Activated T-helper 1 cell treated with anti-CD3 and anti-CD28 coated beads, Interleukin-2, amount 50 U/mL, for 16 hours (primary cell): ENCODE results near the gene CTNNA3.

Experiments used
- DNase-seq, 2 donors: peaks; one replicate each; pipeline ENCODE4 v3.0.0-alpha.2; 2020; ENCODE audit warnings: low read depth in 1 of 2, low spot score in 1 of 2

The CTNNA3 gene

DNA sequence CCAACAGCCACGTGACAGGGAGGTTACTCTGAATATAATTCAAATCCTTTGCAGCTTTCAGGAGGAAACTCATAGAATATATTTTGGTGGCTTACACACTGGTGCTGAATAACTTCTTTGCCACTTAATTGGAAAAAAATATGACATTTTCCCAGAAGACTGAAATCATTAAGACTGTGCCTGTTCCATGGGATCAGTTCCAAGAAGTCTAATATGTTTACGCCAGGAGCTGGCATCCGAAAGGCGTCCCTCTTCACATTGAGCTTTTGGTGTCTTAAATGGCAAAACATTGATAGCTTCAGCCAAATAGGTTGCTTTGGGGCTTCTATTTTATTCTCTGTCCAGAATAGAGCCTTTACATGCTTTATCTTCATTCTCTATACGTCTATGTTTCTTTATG, 1687.8 kb downstream of the CTNNA3 start:
- no peak for DNase-seq

DNA sequence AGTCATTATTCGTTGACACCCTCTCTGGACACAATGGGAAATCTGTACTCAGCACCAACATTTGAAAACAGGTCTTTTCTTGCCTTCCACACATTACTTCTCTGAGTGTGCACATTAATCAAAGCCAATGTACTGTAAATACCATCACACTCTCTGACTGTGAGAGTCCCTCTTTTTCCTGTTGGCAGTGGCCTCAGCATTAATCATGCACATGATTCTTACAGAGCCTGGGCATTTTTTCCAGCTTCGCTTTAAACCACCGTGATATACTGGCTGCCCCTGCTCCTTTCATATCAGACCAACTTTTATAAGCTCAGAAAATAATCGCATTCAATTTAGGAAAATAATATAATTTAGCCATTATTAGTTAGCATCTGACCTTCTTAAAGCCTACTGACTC, 1689.6 kb downstream of the CTNNA3 start:
- no peak for DNase-seq

DNA sequence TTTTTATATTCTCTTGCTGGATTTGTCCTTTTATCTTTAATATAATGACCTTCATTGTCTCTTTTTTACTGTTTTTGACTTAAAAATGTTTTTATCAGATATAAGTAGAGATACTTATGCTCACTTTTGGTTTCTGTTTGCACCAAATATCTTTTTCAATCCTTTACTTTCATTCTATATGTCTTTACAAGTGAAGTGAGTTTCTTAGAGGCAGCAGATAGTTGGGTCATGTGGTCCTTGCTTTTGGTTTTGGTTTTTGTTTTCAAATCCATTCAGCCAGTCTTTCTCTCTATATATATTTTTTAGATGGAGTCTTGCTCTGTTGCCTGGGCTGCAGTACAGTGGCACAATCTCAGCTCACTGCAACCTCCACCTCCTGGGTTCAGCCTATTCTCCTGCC, 1702.5 kb downstream of the CTNNA3 start:
- DNase-seq: no peak

DNA sequence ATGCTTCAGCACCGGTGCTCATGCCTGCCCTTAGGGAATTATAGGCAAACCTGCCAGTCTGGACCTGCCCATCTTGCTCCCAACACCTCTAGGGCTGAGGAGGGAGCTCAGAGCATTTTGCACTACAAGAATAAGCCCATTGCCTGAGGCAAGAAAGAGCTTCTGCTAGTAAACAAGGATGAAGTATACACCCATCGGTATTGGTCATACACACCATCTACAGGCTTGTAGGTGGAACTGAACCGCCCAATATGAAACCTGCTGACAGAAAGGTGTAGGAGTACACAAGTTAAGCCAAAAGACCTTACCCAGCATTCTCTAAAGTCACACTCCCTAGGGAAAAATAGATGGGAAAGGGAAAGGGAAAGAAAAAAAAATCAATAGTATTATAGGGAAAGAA, 1727.1 kb downstream of the CTNNA3 start:
- no peak for DNase-seq

DNA sequence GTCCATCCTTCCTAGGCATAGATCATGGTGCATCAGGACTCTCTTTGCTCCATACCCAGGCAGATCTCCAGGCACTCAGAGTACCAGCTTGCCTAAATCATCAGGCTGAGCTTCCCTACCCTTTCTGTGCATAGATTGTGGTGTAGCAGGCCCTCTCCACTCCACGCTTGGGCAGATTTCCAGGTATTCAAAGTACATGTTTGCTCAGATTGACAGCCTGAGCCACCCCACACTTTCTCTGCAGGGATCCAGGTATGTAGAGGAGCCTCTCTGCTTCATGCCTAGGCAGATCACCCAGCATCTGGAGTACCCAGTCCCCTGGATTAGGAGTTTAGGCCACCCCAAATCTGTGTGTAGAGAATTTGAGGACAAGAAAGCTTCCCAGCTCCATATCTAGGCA, 1727.6 kb downstream of the CTNNA3 start:
- DNase-seq: no peak

DNA sequence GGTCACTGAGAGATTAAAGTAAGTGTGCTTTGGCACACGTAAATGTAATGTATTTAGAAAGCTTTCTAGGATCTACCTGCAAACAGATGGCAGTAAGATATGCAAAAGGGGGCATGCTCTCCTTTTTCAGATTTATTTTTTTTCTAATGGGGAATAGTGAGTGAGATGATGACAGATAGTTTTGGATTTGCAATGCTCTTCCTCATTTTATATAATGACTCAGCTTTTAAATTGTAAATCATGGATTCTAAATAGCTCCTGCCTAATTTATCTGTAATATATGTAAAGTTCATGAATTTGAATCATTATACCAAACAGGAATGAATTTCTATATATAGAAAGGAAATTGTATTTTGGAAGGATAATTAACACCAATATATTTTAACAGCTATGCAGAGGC, 1731.8 kb downstream of the CTNNA3 start:
- no peak for DNase-seq

DNA sequence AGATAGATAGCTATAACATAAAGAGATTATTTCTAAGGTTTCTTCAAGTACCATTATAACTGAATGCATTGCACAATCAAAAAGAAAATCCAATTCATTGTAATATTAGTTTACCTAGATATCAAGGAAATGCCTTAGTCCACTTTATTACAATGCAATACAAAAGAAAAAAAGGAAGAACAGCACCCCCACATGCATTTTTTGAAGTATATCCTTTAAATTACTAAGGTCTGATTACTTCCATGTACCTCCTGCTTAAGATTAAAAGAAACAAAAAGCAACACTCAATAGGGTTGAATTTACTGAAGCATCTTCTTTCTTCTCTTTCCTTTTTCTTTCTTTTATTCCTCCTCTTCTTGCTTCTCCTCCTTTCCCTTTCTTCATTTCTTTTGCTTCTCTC, 1743.9 kb downstream of the CTNNA3 start:
- DNase-seq: no peak

DNA sequence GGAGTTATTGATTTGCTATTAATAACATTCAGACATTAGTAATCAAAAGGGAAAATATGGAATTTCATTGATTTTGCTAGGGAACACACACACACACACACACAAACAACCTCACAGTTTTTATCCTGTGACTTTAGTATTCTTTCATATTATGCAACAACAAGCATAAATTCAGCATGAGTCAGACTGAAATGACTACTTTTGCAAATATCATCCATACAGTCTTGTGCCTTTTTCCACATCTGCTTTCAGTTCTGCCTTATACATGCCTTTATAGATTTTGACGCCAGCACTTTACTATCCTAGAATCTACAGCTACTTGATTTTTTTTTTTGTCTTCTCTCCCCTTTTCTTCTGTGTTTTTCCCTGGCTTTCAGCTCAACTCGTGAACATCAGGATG, 1745.9 kb downstream of the CTNNA3 start:
- DNase-seq: no peak

DNA sequence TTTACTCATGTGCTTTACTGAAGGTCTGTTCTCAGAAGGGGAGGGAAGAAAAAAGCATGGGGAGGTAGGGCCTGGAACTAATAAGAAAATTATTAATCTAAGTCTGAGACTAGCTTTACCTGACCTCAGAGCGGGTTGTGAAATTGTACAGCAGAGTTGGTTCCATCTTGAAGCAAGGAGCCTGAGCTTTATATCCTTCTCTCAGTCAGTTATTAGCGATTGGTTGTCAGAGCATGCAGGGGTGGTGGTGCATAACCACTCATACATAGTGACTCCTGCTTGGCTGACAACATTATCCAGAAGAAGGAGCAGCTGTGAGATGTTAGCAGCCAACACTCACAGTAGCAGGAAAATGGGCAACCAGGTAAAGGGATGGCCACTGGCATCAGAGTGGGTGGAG, 1746.5 kb downstream of the CTNNA3 start:
- DNase-seq: no peak

DNA sequence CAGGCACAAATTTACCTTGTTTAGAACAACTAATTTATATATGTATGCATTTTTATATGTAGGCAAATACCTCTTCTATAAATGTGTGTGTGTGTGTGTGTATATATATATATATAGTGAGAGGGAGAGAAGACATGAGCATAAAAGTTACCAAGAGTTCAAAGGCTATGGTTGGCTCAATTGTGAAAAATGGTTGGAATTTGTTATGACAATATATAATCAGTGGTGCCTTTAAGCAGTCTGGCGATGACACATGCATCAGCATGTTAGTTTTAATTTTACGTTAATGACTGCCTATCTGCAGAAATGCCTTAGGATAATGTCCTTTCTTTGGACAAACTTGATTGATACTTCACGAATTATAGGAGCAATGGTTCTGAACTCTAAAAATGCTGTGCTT, 1750.9 kb downstream of the CTNNA3 start:
- no peak for DNase-seq

DNA sequence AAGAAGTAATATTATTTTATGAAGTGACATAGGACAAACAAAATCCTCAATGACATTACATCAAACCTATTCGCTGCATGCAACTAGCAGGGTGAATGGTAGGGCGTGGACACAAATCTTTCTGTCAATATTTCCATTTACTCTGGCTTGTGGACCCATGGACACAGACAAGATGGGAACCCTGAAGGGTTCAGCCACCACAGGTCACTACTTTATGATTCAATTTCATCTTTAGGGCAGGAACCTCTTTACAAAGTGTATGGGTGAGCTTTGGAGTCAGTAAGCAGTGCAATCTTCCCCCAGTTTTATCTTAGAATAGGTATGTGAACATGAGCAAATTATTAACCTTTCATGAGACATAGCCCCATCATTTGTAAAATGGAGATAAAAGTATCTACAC, 1752.5 kb downstream of the CTNNA3 start:
- no peak for DNase-seq

DNA sequence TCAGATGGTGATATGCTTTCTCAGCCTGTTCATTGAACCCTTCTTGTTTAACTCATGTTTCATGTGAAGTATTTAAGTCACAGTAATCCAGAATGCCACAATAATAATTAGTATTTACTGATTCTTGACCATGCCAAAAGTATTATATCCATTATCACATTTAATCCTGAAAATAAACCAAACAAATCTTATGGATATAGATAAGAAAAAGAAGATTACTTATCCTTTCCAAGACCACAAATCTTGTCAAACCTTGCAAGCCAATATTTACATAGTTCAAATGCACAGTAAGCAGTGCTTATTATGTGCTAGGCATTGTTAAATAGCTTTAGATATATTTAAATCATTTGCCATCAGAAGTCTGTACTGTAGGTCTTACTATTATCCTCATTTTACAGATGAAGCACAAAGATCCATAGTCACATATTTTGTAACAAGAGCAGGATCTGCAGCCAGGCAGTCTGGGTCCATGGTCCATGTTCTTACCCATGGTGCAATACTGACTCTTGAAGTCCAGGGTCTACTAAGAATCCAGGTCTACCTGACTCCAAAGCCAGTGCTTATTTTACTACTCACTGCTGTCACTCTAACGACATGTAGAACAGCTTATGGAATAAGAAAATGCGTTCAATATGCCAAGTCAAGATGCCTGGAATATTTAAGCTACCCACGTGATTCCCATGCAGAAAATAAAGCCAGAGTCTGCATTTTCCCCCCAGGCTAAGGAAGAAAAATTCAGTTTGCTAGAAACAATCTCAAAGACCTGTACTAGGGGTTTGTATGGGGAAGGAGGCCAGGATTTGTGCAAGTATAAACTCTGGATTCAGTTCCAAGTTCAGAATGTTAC, 1755.0 kb downstream of the CTNNA3 start:
- DNase-seq: no peak

DNA sequence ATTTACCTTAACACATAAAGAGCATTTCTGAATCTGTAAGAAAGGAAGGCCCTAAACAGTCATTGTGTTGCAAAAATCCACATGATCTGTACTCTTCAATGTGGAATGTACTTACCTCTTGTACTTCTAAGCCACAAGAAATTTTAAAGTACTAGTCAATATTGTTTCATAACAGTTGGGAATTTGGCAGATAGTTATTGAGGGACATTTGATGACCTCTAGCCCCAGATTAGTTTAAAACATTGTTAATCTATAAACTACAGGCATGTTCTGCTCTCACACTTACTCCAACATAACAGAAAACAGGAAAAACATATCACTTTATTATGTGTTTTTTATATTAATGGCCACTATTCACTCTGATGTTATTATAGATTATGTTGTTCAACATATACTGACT, 1755.9 kb downstream of the CTNNA3 start:
- DNase-seq: no peak

DNA sequence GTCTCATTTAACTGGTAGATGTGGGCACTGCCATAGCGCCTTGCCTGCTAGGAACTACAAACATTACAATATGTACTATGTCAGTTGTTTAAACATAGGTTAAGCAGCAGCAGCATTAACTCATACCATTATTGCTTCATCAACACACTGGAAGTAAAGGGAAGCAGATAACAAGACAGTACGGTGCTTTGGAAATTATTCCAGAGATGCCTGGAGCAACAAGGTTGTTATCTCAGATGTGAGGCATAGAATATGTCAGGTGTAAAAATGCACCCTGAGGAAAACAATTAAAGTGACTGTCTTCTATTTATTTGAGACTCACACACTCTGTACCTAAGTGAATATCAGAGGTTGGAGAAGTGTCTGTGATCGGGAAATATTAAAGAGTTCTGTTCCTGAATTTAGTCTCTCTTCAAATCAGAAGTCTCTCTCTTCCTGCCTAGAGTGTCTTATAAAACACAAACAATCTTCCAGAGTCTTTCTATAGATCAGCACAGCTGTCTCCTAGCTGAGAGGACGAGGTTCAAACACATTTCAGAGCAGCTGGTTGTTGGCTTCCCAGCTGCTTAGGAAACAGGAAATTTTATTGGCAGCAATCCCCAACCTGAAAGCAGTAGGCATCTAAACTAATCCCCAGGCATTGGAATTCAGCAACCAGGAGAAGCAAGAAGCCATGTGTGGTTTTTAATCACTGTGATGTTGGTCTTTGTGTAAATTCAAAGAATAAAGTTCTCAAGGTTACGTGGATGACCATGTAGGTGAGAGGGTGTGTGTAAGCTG, 1764.5 kb downstream of the CTNNA3 start:
- DNase-seq: no peak

DNA sequence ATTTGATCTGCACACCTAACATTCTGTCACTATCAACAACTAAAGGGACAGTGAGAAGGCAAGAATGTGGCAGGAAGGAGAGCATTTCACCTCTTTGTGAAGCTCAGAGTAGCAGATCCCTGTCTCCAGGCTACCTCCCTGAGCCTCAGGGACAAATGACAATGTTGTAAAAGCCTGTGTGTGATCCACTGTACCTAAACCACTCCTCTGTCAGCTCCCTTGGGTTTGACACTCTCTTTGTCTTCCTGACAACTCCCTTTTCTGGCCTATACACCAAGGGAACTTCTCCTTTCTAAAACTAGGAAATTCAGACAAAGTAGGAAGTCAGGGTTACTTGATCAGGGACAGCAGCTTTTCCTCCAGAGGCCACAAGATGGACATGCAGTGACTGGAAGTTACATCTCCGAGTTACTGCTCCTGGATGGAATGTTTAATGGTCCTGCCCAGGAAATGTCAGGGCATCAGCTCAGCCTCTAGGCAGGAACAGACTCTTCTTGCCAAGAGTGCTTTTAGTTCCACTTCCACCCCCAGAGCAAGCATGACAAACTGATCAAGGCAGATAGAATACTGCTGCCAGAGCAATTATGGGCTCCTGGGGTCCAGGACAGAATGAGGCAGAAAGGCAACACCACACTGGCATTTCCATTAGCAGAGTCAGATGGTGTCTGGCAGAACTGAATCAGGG, 1784.7 kb downstream of the CTNNA3 start:
- no peak for DNase-seq

DNA sequence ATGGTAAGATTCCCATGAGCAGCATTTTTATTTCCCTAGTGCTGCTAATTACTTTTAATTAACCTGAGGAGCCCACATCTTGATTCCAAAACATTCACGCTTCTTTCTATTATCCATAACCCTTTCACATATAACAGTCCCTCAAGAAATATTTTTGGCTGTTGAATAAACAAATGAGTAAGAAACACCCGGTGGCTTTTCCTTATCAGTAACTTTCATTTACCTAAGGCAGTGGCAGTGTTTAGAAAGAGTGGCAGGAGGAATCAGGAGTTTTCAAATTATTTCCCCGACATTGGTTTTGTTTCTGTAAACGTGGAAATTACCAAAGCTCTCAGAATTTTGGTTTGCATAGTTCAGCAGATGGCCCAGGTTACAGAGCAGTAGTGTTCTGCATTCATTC, 1785.8 kb downstream of the CTNNA3 start:
- DNase-seq: no peak

DNA sequence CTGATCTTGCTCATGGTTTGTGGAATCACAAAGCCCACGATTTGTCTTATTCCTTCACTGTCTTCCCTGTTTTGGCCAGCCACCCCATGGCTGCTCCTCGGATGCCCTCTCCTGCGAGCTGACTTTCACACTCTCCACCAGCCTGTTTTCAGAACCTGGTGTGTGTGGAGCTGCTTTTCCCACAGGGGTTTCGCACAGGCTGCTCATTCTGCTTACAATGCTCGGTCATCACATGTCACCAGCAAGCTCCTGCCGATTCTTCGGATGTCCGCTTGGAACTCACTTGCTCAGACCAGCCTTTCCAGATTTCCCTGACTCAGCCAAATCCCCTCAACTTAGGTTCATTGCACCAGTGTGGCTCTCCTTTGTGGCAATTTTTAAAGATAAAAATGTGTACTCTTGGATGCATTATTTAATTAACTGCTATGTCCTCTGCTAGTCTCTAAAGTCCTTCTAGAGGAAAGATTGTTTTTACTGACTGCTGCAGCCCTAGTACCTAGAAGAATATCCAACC, 1788.7 kb downstream of the CTNNA3 start:
- DNase-seq: no peak

DNA sequence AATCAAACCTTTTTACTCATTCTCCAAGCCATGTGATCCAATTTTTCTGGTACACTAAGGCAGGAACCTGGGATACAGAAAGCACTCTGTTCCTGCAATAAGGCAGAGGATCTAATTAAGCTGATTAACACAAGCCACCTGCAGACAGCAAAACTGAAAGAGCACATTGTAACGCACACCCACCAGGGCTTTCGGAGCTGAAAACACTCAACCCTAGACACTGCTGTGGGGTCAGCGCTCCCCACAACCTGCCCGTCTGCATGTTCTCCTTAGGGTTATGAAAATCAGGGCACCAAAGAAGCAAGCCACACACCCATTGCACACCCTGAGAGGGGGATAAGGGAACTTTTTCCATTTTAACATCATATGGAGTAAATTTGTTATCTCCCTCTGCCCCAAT, 1792.4 kb downstream of the CTNNA3 start:
- no peak for DNase-seq

DNA sequence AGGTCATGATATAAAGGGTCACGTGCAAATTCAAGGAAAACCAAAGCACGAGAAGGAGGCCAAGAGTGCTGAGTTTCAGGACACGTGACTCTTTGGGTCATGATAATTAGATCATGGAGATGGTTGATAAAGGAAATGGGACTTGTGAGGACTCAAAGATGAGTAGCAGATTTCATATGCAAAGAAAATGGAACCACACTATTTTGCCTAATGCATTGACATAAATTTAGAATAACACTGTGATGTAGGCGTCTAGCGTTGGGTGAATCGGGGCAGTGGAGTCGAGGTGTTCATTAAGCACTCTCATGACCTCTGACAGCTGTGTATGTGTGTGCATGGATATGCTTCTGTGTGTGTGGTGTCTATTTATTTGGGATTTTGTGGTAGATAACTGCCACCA, 1795.7 kb downstream of the CTNNA3 start:
- DNase-seq: no peak

DNA sequence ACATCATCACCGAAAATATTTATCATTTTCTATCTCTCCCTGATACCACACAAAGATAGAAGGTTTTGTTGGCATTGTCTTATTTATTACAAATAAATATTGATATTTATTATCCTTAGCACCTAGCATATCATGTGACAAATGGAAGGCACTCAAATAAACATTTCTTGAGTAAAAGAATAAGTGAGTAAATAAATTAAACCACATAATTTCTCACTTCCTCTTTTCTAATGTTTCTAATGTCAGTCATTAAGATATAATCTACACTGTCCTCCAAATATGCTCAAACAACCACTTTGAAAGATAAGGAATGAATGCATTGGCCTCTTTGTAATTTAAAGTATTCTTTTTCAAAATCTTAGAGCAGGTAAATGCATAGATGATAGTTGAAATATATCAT, 1797.9 kb downstream of the CTNNA3 start:
- no peak for DNase-seq

DNA sequence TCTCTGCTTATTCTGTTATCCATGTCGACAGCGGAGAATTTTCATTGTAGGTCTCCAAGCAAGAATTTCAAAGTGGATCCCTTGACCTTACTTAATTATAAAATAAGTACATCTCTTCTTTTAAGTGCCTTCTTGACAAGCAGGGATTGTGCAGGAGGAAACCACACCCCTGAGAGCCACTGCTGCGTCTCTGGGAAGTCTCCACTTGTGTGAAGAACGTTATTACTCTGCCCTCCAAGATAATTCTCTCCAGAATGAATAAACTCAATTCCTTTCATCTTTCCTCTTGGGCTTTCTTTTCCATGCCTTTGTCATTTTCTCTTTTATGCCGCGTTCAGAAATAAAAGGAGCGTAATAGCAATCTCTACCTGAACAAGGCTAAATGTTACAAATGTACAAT, 1801.0 kb downstream of the CTNNA3 start:
- DNase-seq: no peak

DNA sequence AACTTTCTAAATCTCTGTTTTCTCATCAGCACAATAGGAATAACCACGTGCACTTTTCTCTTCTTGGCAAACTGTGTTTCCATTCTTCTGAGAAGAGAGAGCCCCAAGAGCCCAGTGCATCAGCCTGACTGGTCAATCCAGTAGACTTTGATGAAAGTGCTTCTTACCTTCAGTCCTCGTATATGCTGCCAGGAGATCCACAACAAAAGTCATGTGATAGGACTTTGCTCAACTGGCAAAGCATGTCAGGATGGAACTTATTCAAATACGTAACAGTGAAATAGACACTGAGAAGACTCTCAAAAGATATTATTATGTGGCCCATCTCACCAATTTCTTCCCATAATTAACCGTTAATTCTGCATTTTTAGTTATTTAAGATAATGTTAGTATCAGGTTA, 1801.6 kb downstream of the CTNNA3 start:
- no peak for DNase-seq
